Medulla oblongata (tissue), 1 donor: ENCODE results near the gene OR5A2.
"Not testable (repeated sequence)": the region's sequence is repeated elsewhere in the genome, so short reads cannot be mapped to it uniquely, and the experiment has no call there.

Experiments
- DNase-seq: peaks from one replicate; pipeline ENCODE4 v3.0.0-alpha.2; 2015; ENCODE audit errors: extremely low spot score

The OR5A2 gene

DNA sequence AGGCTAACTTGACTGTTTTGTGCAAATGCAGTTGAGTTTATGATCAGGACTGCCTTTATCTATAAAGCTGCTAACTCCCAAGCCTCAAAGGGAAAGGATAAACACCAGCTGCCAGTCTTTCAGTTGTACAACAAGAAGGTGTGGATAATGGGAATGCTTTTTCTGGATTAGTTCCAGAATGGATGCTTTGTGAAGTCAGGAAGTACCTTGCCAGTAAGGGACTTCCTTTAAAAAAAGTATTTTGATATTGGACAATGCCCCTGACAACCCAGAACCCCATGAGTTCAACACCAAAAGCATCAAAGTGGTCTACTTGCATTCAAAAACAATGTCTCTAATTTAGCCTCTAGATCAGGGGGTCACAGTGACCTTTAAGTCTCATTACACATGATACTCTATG is 32.0 kb downstream of the OR5A2 start:
- DNase-seq = no peak

DNA sequence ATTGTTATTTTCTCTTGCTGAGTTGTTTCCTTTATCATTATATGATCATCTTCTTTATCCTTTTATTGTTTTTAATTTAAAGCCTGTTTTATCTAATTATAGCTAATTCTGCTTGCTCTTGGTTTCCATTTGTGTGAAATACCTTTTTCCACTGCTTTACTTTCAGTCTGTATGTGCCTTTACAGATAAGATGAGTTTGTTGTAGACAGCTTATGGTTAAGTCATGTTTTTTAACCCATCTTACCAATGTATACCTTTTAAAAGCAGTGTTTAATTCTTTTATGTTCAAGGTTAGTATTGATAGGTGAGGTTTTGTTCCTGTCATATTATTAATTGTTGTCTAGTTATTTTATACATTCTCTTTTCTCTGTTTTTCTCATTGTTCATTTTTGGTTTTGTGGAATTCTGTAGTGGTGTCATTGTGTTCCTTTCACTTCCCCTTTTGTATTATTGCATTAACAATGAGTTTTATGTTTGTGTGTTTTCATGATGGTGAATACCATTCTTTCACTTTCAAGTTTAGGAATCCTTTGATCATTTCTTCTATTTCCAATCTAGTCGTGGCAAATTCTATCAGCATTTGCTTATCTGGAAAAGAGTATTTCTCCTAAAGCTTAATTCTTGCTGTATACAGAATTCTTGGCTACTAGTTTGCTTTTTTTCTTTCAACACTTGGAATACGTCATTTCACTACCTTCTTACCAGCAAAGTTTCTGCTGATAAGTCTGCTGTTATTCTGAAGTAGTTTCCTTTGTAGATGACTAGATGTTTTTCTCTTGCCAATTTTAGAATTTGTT is 45.8 kb downstream of the OR5A2 start:
- DNase-seq = no peak

DNA sequence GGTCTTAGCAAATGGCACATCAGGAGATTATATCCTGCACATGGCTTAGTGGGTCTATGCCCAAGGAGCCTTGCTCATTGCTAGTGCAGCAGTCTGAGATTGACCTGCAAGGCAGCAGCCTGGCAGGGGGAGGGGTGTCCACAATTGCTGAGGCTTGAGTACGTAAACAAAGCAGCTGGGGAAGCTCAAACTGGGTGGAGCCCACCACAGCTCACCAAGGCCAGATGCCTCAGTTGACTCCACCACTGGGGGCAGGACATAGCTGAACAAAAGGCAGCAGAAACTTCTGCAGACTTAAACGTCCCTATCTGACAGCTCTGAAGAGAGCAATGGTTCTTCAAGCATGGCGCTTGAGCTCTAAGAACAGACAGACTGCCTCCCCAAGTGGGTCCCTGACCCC is 53.9 kb downstream of the OR5A2 start:
- DNase-seq = not testable (repeated sequence)

DNA sequence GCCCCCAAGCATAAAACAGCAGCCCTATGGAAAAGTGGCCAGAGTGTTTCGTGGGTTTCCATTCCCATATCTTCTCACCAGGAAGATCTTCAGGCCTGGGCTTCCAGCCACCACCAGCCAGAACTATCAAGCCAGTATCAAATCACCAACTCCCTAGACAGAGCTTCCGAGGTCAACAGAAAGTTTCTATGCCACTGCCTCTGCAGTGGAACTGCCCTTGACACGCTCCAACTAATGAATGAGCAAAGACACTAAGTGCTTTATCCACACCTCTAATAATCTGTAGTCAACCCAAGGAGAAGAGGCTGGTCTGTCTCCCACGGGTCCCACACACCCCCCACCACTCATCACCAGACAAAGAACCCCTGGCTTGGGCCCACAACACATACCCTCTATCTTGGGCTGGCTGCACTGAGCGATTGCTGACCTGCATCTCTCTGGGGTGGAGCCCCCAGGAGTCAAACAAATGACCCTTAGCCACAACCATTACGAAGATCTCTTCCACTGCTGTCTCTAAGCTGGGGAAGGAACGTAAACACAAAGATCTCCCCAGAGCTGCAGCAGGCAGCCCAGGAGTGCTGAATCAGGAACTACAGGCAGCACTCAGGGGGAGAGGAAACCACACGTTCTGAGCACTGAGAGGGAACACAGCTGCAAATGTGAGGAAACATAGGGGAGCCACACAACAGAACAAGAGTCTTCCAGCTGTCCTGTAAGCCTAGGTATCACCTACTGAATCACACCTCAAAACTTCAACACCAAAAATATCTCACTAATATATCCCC is 57.8 kb downstream of the OR5A2 start:
- DNase-seq = peak; percentile 17
